GM18526 (cell line): ENCODE measurements around the gene GRK6.

ENCODE experiments used
- POLR2A ChIP-seq: IDR thresholded peaks from 3 replicates; pipeline ENCODE4 v1.6.1; 2011; ENCODE audit not compliant: insufficient read length; ENCODE audit errors: extremely low read depth

The GRK6 gene

GRCh38 chr5:177459819-177460628 is 33.5 kb downstream of the GRK6 start:
- TF ChIP-seq POLR2A = no peak

- no peak for TF ChIP-seq POLR2A
Observed at GRCh38 chr5:177462021-177462670, 35.7 kb downstream of the GRK6 start.

GRCh38 chr5:177465044-177465443 is 38.6 kb downstream of the GRK6 start:
- TF ChIP-seq POLR2A = no peak

- TF ChIP-seq POLR2A = no peak
Observed at GRCh38 chr5:177466861-177467260, 40.4 kb downstream of the GRK6 start.

GRCh38 chr5:177467436-177467835 is 41.0 kb downstream of the GRK6 start:
- TF ChIP-seq POLR2A = no peak

GRCh38 chr5:177468329-177468684 is 41.8 kb downstream of the GRK6 start:
- TF ChIP-seq POLR2A = no peak

GRCh38 chr5:177468685-177469628 is 42.5 kb downstream of the GRK6 start:
- no peak for TF ChIP-seq POLR2A

- TF ChIP-seq POLR2A = no peak
Observed at GRCh38 chr5:177469750-177470525, 43.5 kb downstream of the GRK6 start.

- TF ChIP-seq POLR2A = no peak
Observed at GRCh38 chr5:177470759-177471536, 44.5 kb downstream of the GRK6 start.

GRCh38 chr5:177471610-177472356 is 45.3 kb downstream of the GRK6 start:
- no peak for TF ChIP-seq POLR2A

- TF ChIP-seq POLR2A = peak; percentile 50
Observed at GRCh38 chr5:177472460-177473442, 46.3 kb downstream of the GRK6 start.

- peak; percentile 5 for TF ChIP-seq POLR2A
Observed at GRCh38 chr5:177473443-177474001, 47.0 kb downstream of the GRK6 start, which contains the start of gene DBN1. TSS of gene DBN1 (minus strand) at chr5:177473634. CDS start at chr5:177473521, 113 bp downstream.
